K562 (cell line): ENCODE measurements around the gene PLXNA2. TPM values are rescaled to one million over a fixed set of nuclear protein-coding genes. Genes with fewer than 3 reads are reported as not detected.

Experiments
- ATAC-seq: fragments of 200-7000 bp; cut with Tn5 transposase; 3 replicates; pipeline ENCODE4 v1.9.1; 2020; ENCODE audit warnings: moderate library complexity
- BruUV-seq: library from RNA; stranded (reverse); fragments of 400-500 nt; replicated peaks from 2 replicates; lab custom pipeline; 2021; lab: Mats Ljungman, UMichigan
- CTCF ChIA-PET: fragments of 300-600 bp; formaldehyde crosslinking; extraction: SDS; loops from one replicate; lab custom pipeline; 2021; ENCODE audit warnings: low intra/inter-chr PET ratio; lab: Yijun Ruan, JAX
- POLR2A ChIA-PET: fragments of 300-600, 350-650 bp; sonication (Branson Sonifier 250); formaldehyde crosslinking; extraction: SDS; loops from one replicate; lab custom pipeline; 2021; ENCODE audit warnings: antibody characterized with exemption, inconsistent platforms; lab: Yijun Ruan, JAX
- DNase-seq, 4 experiments: peaks; one replicate each; pipeline versions ENCODE4 v3.0.0 to v3.0.0-alpha.2; 2011 to 2018; ENCODE audit warnings: low spot score in 3 of 4, mixed read lengths in 3 of 4; ENCODE audit errors: extremely low read depth in 1 of 4
- FAIRE-seq: peaks from 2 replicates; lab custom pipeline; 2011; peaks lifted over from hg19 to GRCh38; lab: Jason Lieb, UNC
- H2AFZ ChIP-seq: 2 replicates; pipeline ENCODE4 v1.6.0; 2011; ENCODE audit warnings: low read depth, low read length, control low read depth, inconsistent platforms
- H3K27ac ChIP-seq: fragments of 200-600 bp; 3 replicates; pipeline ENCODE4 v1.8.0; 2011; ENCODE audit warnings: low read depth, mild to moderate bottlenecking, control low read depth, inconsistent platforms, low read length, moderate library complexity, mixed read lengths; ENCODE audit errors: extremely low read depth
- H3K27me3 ChIP-seq, 2 experiments: fragments of 300-600 bp in 1 of 2; 2 replicates in 1 of 2; 3 replicates in 1 of 2; pipeline versions ENCODE4 v1.6.0 to v1.8.0; 2011; ENCODE audit warnings: inconsistent platforms in 2 of 2, low read length in 2 of 2, mild to moderate bottlenecking in 1 of 2, mixed read lengths in 1 of 2, moderate library complexity in 1 of 2; ENCODE audit not compliant: control insufficient read depth in 2 of 2, insufficient read depth in 2 of 2
- H3K36me3 ChIP-seq: fragments of 300-600 bp; 3 replicates; pipeline ENCODE4 v1.8.0; 2011; ENCODE audit warnings: mild to moderate bottlenecking, low read length, inconsistent platforms; ENCODE audit not compliant: control insufficient read depth, insufficient read depth
- H3K4me1 ChIP-seq, 2 experiments: fragments of 200-600 bp in 1 of 2; replicated peaks in 1 of 2; 2 replicates in 1 of 2; 3 replicates in 1 of 2; pipeline versions ENCODE4 v1.5.1 to v1.8.0; 2011; ENCODE audit warnings: inconsistent platforms in 2 of 2, low read length in 2 of 2, mild to moderate bottlenecking in 1 of 2, mixed read lengths in 1 of 2, moderate library complexity in 1 of 2; ENCODE audit not compliant: control insufficient read depth in 2 of 2, insufficient read depth in 2 of 2
- H3K4me2 ChIP-seq: 2 replicates; pipeline ENCODE4 v1.6.1; 2011; ENCODE audit warnings: low read length, control low read depth, inconsistent platforms, mixed read lengths; ENCODE audit not compliant: insufficient read depth
- H3K4me3 ChIP-seq: fragments of 200-600 bp; sonication (generic), shearing (Covaris generic); 2 replicates; pipeline ENCODE4 v1.5.1; 2016; ENCODE audit warnings: control low read depth, inconsistent platforms
- H3K79me2 ChIP-seq: fragments of 200-600 bp; 3 replicates; pipeline ENCODE4 v1.8.0; 2011; ENCODE audit warnings: low read length, inconsistent platforms; ENCODE audit not compliant: control insufficient read depth, insufficient read depth
- H3K9ac ChIP-seq, 2 experiments: 2 replicates each; pipeline versions ENCODE4 v1.6.0 to v1.6.1; 2011; ENCODE audit warnings: low read depth in 2 of 2, low read length in 2 of 2, control low read depth in 1 of 2, inconsistent platforms in 1 of 2, mild to moderate bottlenecking in 1 of 2, mixed read lengths in 1 of 2; ENCODE audit not compliant: insufficient read depth in 1 of 2
- H3K9me1 ChIP-seq: one replicate; pipeline ENCODE4 v1.6.0; 2011; ENCODE audit warnings: inconsistent platforms, mild to moderate bottlenecking, low read length, moderate library complexity; ENCODE audit not compliant: control insufficient read depth, insufficient read depth
- H3K9me3 ChIP-seq: replicated peaks from 2 replicates; pipeline ENCODE4 v1.5.1; 2011; ENCODE audit warnings: low read depth, low read length, inconsistent platforms; ENCODE audit not compliant: control insufficient read depth, insufficient read depth
- H4K20me1 ChIP-seq: replicated peaks from 2 replicates; pipeline ENCODE4 v1.6.1; 2011; ENCODE audit warnings: low read length, inconsistent platforms, mixed read lengths; ENCODE audit not compliant: control insufficient read depth, insufficient read depth
- BHLHE40 ChIP-seq: IDR thresholded peaks from 2 replicates; pipeline ENCODE4 v1.6.1; 2011; ENCODE audit warnings: low read length, improper control_type of control experiment
- CBX8 ChIP-seq: fragments of 200-600 bp; sonication (generic); IDR thresholded peaks from 2 replicates; pipeline ENCODE4 v1.6.1; 2012; ENCODE audit warnings: borderline replicate concordance, mixed run types, low read depth, mild to moderate bottlenecking, moderate library complexity, mixed read lengths, low read length, control low read depth, inconsistent platforms; ENCODE audit not compliant: poor library complexity, severe bottlenecking; ENCODE audit errors: extremely low read depth
- DACH1 ChIP-seq: fragments of 450-650 bp; IDR thresholded peaks from 2 replicates; pipeline ENCODE4 v1.6.1; 2018; ENCODE audit not compliant: partially characterized antibody
- HDAC2 ChIP-seq: fragments of 450-650 bp; IDR thresholded peaks from 2 replicates; pipeline ENCODE4 v1.6.1; 2016; ENCODE audit warnings: mild to moderate bottlenecking
- LEF1 ChIP-seq: fragments of 450-650 bp; IDR thresholded peaks from 2 replicates; pipeline ENCODE4 v1.6.1; 2016; ENCODE audit warnings: mild to moderate bottlenecking
- NR2F6 ChIP-seq: fragments of 450-650 bp; formaldehyde crosslinking; IDR thresholded peaks from 2 replicates; pipeline ENCODE4 v1.4.0; 2020; ENCODE audit warnings: mild to moderate bottlenecking
- POLR2A ChIP-seq: fragments of 450-650 bp; conservative IDR thresholded peaks from 2 replicates; pipeline ENCODE4 v1.6.1; 2016
- PYGO2 ChIP-seq: fragments of 450-650 bp; IDR thresholded peaks from 2 replicates; pipeline ENCODE4 v1.6.1; 2016; ENCODE audit warnings: mild to moderate bottlenecking, missing genetic modification characterization, moderate library complexity, missing compliant biosample characterization
- RBM22 ChIP-seq: fragments of 200-400 bp; formaldehyde crosslinking; IDR thresholded peaks from 2 replicates; pipeline ENCODE4 v1.6.1; 2018; ENCODE audit warnings: low read length, low read depth; ENCODE audit not compliant: poor library complexity, severe bottlenecking
- ZBTB17 ChIP-seq: fragments of 450-650 bp; formaldehyde crosslinking; IDR thresholded peaks from 2 replicates; pipeline ENCODE4 v1.4.0; 2020; ENCODE audit warnings: mild to moderate bottlenecking
- ZNF589 ChIP-seq: fragments of 200-800 bp; sonication (Bioruptor generic); IDR thresholded peaks from 2 replicates; pipeline ENCODE4 v1.6.1; 2016; ENCODE audit warnings: low read depth, missing genetic modification characterization, missing compliant biosample characterization
- WGBS: fragments of 100-300 bp; shearing (Covaris generic); methylation state at CpG from one replicate; pipeline ENCODE4 v1.1.6; 2016; ENCODE audit warnings: low coverage, mixed read lengths; ENCODE audit not compliant: insufficient coverage; ENCODE audit errors: missing lambda C conversion rate; 5-methylcytosine and 5-hydroxymethylcytosine counted together
- in situ Hi-C: fragments of 300-500 bp; cut with MboI; formaldehyde crosslinking; loops from 4 replicates; pipeline ENCODE4 v1.15.0; 2018; ENCODE audit warnings: inconsistent platforms, mixed read lengths
- intact Hi-C: fragments of 100-400 bp; cut with micrococcal nuclease; formaldehyde crosslinking; loops from 2 replicates; pipeline ENCODE4 v1.14.2; 2022
- polyA plus RNA-seq, 8 experiments: library from polyadenylated mRNA; depleted of rRNA in 4 of 8; stranded (reverse) in 5 of 8; unstranded in 3 of 8; fragments of >200 nt; fragmentation: Nextera tagmentation in 2 of 8; fragmentation: Illumina TruSeq in 1 of 8; extraction: Ambion mirVana in 2 of 8; extraction: Trizol in 1 of 8; gene quantifications; 2 replicates each; pipeline versions ENCODE4 v1.2.1 to v1.2.3, GENCODE V29; 2011 to 2014; ENCODE audit warnings: inconsistent platforms in 1 of 8, missing spikeins in 1 of 8
- total RNA-seq, 7 experiments: library from RNA; depleted of rRNA in 6 of 7; stranded (reverse); fragments of >200 nt in 6 of 7; fragmentation: Illumina TruSeq in 2 of 7; extraction: Trizol in 2 of 7; gene quantifications; 2 replicates each; pipeline versions ENCODE4 v1.2.1 to v1.2.3, GENCODE V29; 2011 to 2021; ENCODE audit warnings: low replicate concordance in 1 of 7
- TF ChIP-seq, protein P1 (sequence below): fragments of 450-650 bp; IDR thresholded peaks from 2 replicates; pipeline ENCODE4 v1.6.1; 2017; ENCODE audit warnings: antibody characterized with exemption
- TF ChIP-seq, protein P2 (sequence below): fragments of 150-350 bp; conservative IDR thresholded peaks from 2 replicates; pipeline ENCODE4 v1.6.1; 2014; ENCODE audit warnings: low read length

Gene PLXNA2
- total and polyA plus RNA-seq, 9 of the 15 experiments (the other 6 are each of a cell fraction or from before 2014, with no cell fraction given), result 0.01 to 1.3 (median 0.32) TPM

DNA sequence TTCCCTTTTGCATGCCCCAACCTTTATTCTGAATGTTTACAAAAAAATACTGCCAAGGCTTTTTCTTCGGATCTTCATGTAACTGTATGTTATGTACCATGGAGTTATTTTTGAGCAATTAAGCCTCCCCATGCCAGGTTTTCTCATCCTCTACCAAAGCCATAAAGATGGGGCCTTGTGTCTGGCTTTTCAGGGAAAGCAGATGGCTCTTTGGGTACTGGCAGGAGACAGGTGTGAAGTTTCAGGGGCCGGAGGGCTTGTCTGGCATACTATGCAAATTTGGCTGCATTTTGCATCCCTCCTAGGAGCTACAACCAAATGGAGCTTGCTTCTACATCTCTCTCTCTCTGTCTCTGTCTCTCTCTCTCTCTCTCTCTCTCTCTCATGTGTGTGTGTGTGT, 28.1 kb upstream of the PLXNA2 start:
- H3K4me3 ChIP-seq, result no peak overlapping the region
- H3K36me3 ChIP-seq, result no peaks in the 10 kb centered on the region
- H3K27me3 ChIP-seq, result peaks cover 28 to 34% of the 10 kb centered on the region in 2 experiments
- H3K9ac ChIP-seq, result no peak overlapping the region
- no peaks in the 10 kb centered on the region for H3K4me1 ChIP-seq
- ChIA-PET POLR2A (no interaction called here), CTCF (no interaction called here)
- FAIRE-seq (no peak), ATAC-seq (no peak), DNase-seq (no peak)
- H4K20me1 ChIP-seq, result peaks cover 6% of the 10 kb centered on the region; the same call in 1 of the 2 replicates
- WGBS, result 0% methylated on average over 2 of the region's 2 CpGs
- TF ChIP-seq, protein P1, sequence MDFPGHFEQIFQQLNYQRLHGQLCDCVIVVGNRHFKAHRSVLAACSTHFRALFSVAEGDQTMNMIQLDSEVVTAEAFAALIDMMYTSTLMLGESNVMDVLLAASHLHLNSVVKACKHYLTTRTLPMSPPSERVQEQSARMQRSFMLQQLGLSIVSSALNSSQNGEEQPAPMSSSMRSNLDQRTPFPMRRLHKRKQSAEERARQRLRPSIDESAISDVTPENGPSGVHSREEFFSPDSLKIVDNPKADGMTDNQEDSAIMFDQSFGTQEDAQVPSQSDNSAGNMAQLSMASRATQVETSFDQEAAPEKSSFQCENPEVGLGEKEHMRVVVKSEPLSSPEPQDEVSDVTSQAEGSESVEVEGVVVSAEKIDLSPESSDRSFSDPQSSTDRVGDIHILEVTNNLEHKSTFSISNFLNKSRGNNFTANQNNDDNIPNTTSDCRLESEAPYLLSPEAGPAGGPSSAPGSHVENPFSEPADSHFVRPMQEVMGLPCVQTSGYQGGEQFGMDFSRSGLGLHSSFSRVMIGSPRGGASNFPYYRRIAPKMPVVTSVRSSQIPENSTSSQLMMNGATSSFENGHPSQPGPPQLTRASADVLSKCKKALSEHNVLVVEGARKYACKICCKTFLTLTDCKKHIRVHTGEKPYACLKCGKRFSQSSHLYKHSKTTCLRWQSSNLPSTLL, result no peak
- TF ChIP-seq DACH1 (no peak), CBX8 (no peak)
- in situ Hi-C loops (no loop called here), intact Hi-C loops (no loop called here)
- no peaks in the 10 kb centered on the region for H3K9me3 ChIP-seq
- BruUV-seq, result no TSS peak
- no peak overlapping the region for H3K27ac ChIP-seq
- H3K9me1 ChIP-seq, result no peaks in the 10 kb centered on the region
- H2AFZ ChIP-seq, result no peak overlapping the region
- no peak overlapping the region for H3K4me2 ChIP-seq
- H3K79me2 ChIP-seq, result no peaks in the 10 kb centered on the region

DNA sequence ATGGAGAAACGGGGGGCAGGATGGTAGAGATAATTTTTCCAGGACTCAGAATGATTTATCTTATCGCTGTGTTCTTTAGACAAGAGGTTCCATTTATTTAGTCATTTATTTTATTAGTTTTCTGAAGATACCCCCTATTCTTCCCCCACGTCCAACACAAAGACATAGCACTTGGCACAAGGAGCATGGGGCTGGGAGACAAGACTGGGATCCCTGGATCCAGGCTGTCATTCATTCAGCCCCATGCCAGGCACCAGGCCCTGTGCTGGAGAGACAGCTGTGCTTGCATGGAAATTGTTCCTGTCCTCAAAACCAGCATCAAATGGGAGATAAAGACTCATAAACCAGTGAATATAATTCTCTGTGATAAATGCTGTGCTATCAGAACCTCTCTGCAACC, 27.1 kb upstream of the PLXNA2 start:
- DNase-seq (no peak), ATAC-seq (no peak), FAIRE-seq (no peak)
- H3K79me2 ChIP-seq, result no peaks in the 10 kb centered on the region
- H3K4me1 ChIP-seq, result no peaks in the 10 kb centered on the region
- no peak overlapping the region for H3K9ac ChIP-seq
- H3K4me2 ChIP-seq, result no peak overlapping the region
- H4K20me1 ChIP-seq, result peaks cover 6% of the 10 kb centered on the region; the same call in 1 of the 2 replicates
- H3K9me1 ChIP-seq, result no peaks in the 10 kb centered on the region
- H3K9me3 ChIP-seq, result no peaks in the 10 kb centered on the region
- H3K4me3 ChIP-seq, result no peak overlapping the region
- H3K36me3 ChIP-seq, result no peaks in the 10 kb centered on the region
- TF ChIP-seq LEF1, result no peak
- TF ChIP-seq NR2F6 (CRISPR knock-in tag), result no peak
- TF ChIP-seq ZBTB17 (CRISPR knock-in tag), result no peak
- no peak for TF ChIP-seq PYGO2
- TF ChIP-seq, protein P2, sequence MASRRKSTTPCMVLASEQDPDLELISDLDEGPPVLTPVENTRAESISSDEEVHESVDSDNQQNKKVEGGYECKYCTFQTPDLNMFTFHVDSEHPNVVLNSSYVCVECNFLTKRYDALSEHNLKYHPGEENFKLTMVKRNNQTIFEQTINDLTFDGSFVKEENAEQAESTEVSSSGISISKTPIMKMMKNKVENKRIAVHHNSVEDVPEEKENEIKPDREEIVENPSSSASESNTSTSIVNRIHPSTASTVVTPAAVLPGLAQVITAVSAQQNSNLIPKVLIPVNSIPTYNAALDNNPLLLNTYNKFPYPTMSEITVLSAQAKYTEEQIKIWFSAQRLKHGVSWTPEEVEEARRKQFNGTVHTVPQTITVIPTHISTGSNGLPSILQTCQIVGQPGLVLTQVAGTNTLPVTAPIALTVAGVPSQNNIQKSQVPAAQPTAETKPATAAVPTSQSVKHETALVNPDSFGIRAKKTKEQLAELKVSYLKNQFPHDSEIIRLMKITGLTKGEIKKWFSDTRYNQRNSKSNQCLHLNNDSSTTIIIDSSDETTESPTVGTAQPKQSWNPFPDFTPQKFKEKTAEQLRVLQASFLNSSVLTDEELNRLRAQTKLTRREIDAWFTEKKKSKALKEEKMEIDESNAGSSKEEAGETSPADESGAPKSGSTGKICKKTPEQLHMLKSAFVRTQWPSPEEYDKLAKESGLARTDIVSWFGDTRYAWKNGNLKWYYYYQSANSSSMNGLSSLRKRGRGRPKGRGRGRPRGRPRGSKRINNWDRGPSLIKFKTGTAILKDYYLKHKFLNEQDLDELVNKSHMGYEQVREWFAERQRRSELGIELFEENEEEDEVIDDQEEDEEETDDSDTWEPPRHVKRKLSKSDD, result no peak
- no peak for TF ChIP-seq RBM22
- no peak for TF ChIP-seq HDAC2
- TF ChIP-seq ZNF589 (CRISPR knock-in tag), result no peak
- TF ChIP-seq BHLHE40, result no peak
- no peak for TF ChIP-seq POLR2A
- TF ChIP-seq, all 486 proteins: peak for 0
- H2AFZ ChIP-seq, result no peak overlapping the region
- H3K27ac ChIP-seq, result no peak overlapping the region
- CTCF ChIA-PET, result no interaction called here
- peaks cover 35 to 44% of the 10 kb centered on the region in 2 experiments for H3K27me3 ChIP-seq
- 0% methylated on average over 3 of the region's 3 CpGs for WGBS
- BruUV-seq, result no TSS peak
- intact Hi-C loops, result no loop called here
- in situ Hi-C loops, result no loop called here
- POLR2A ChIA-PET, result interaction anchor here (0.6 kb wide), 1 partner anchor 54 kb away, joined by 3 read pairs; no protein-coding TSS in a partner anchor
